GM10266 (cell line): ENCODE data around the gene PHLDB2.
A peak's percentile ranks its signal among the peaks of the same experiment; 100 is the strongest.

Experiments used
- DNase-seq: peaks from one replicate; pipeline ENCODE4 v3.0.0; 2012; ENCODE audit errors: extremely low spot score
- CTCF ChIP-seq: IDR thresholded peaks from 2 replicates; pipeline ENCODE4 v1.5.1; 2012; ENCODE audit warnings: mild to moderate bottlenecking, low read depth; ENCODE audit not compliant: control insufficient read depth, insufficient read depth; ENCODE audit errors: missing control alignments

The PHLDB2 gene

GRCh38 chr3:112009670-112010069 lies 150.6 kb downstream of the PHLDB2 start:
- DNase-seq: no peak
- TF ChIP-seq CTCF: no peak

- TF ChIP-seq CTCF: no peak
- DNase-seq: no peak
These were observed 151.6 kb downstream of the PHLDB2 start for GRCh38 chr3:112010636-112011035.

- DNase-seq: no peak
- TF ChIP-seq CTCF: no peak
These were observed 152.4 kb downstream of the PHLDB2 start for GRCh38 chr3:112011376-112011940.

- no peak for TF ChIP-seq CTCF
- no peak for DNase-seq
These were observed 153.3 kb downstream of the PHLDB2 start for GRCh38 chr3:112012205-112012992.

GRCh38 chr3:112013058-112013783 lies 154.2 kb downstream of the PHLDB2 start:
- TF ChIP-seq CTCF: peak; percentile 68
- DNase-seq: peak; percentile 62

- TF ChIP-seq CTCF: no peak
- DNase-seq: no peak
These were observed 154.7 kb downstream of the PHLDB2 start for GRCh38 chr3:112013784-112014143.

GRCh38 chr3:112017091-112017490 lies 158.0 kb downstream of the PHLDB2 start:
- DNase-seq: no peak
- no peak for TF ChIP-seq CTCF
